ENCODE data around the gene SPECC1. TPM values are rescaled to one million over a fixed set of nuclear protein-coding genes. Genes with fewer than 3 reads are reported as not detected.

Gene SPECC1
- total and polyA plus RNA-seq, 2 donors (not counting 1 experiment from before 2014, with no cell fraction given): 13.4 to 30.9 TPM

GRCh38 chr17:20155258-20156195 is 146.4 kb downstream of the SPECC1 start:
- no peaks in the 10 kb centered on the region for H3K27me3 ChIP-seq (ENCODE audit: control insufficient read depth, insufficient read depth, low read length)
- TF ChIP-seq EZH2 (IDR thresholded peaks at IDR 0.05; ENCODE audit: low read length, missing control alignments): no peak
- TF ChIP-seq CTCF (conservative IDR thresholded peaks at IDR 0.05 in 1 of 2, IDR thresholded peaks at IDR 0.05 in 1 of 2; ENCODE audit: low read depth in 1 of 2, low read length in 2 of 2): no peak
- H3K9me3 ChIP-seq (ENCODE audit: control insufficient read depth, insufficient read depth, low read depth, low read length): no peaks in the 10 kb centered on the region
- H3K36me3 ChIP-seq (ENCODE audit: control insufficient read depth, insufficient read depth, low read length): no peaks in the 10 kb centered on the region
- DNase-seq (ENCODE audit: low read depth in 2 of 2): peak; percentile 90 to 99
- peak overlapping the region; percentile 75 for H3K4me2 ChIP-seq (ENCODE audit: extremely low read depth, insufficient read depth, low read length)
- H3K79me2 ChIP-seq (ENCODE audit: control insufficient read depth, insufficient read depth, low read length): no peaks in the 10 kb centered on the region
- H3K4me3 ChIP-seq (replicated peaks in 1 of 4; ENCODE audit: control extremely low read depth in 1 of 4, insufficient read depth in 1 of 4, low read depth in 3 of 4, low read length in 4 of 4): peak overlapping the region; percentile 56 to 75 (median 64)
- H3K9ac ChIP-seq (ENCODE audit: insufficient read depth, low read length): peak overlapping the region; percentile 57
- H3K27ac ChIP-seq (ENCODE audit: insufficient read depth, low read length): peak overlapping the region; percentile 30
- H3K4me1 ChIP-seq (ENCODE audit: control insufficient read depth, extremely low read depth, insufficient read depth, low read length): no peaks in the 10 kb centered on the region
- no peaks in the 10 kb centered on the region for H4K20me1 ChIP-seq (ENCODE audit: control insufficient read depth, extremely low read depth, insufficient read depth, low read length)
- H2AFZ ChIP-seq (ENCODE audit: low read length): peak overlapping the region; percentile 45

DNA sequence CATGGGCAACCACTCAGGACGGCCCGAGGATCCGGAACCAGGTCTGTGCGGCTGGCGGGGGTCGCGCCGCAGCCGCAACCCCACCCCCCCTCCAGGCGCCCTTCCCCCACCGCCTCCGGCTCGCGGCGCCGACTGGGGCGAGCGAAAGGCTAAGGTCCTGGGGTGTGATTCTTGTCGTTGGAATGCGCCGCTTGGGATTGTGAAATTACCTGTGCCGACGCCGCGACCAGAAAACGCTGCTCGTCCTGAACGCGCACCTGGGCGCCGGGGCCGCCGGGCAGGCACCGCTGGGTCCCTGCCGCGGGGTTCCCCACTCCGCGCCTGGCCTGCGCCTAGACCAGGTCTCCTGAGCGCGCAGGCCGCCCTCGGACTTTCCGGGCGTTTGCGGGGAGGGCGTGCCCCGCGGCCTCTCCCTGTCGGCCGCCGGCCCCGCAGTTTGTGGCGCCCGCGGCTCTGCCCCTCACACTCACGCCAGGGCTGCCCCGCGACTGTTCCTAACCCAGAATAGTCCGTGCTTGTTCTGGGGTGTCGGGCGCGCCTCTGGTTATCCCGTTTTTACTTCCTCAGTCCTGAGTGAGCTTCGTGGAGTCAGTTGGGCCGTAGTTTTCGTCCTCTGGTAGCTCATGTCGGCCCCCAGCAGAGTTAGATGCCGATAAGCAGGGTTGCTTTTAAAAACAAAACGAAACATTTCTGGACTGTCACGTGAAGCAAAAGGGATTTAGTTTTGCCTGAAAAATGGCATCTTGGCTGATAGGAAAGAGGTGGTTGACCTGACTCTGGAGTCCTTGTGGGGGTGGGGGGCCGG is 147.2 kb downstream of the SPECC1 start:
- TF ChIP-seq EZH2 (IDR thresholded peaks at IDR 0.05; ENCODE audit: low read length, missing control alignments): no peak
- no peak for TF ChIP-seq CTCF (conservative IDR thresholded peaks at IDR 0.05 in 1 of 2, IDR thresholded peaks at IDR 0.05 in 1 of 2; ENCODE audit: low read depth in 1 of 2, low read length in 2 of 2)
- Histone ChIP-seq H3K27me3 (ENCODE audit: control insufficient read depth, insufficient read depth, low read length) (no peaks in the 10 kb centered on the region), H3K4me1 (ENCODE audit: control insufficient read depth, extremely low read depth, insufficient read depth, low read length) (no peaks in the 10 kb centered on the region), H3K9ac (ENCODE audit: insufficient read depth, low read length) (peak overlapping the region; percentile 62), H3K9me3 (ENCODE audit: control insufficient read depth, insufficient read depth, low read depth, low read length) (no peaks in the 10 kb centered on the region), H4K20me1 (ENCODE audit: control insufficient read depth, extremely low read depth, insufficient read depth, low read length) (no peaks in the 10 kb centered on the region), H3K4me2 (ENCODE audit: extremely low read depth, insufficient read depth, low read length) (peak overlapping the region; percentile 89), H3K27ac (ENCODE audit: insufficient read depth, low read length) (peak overlapping the region; percentile 30), H3K4me3 (replicated peaks in 1 of 4; ENCODE audit: control extremely low read depth in 1 of 4, insufficient read depth in 1 of 4, low read depth in 3 of 4, low read length in 4 of 4) (peak overlapping the region; percentile 61 to 75 (median 68)), H2AFZ (ENCODE audit: low read length) (peak overlapping the region; percentile 57), H3K36me3 (ENCODE audit: control insufficient read depth, insufficient read depth, low read length) (no peaks in the 10 kb centered on the region), H3K79me2 (ENCODE audit: control insufficient read depth, insufficient read depth, low read length) (no peaks in the 10 kb centered on the region)
- DNase-seq (ENCODE audit: low read depth in 2 of 2): peak; percentile 31 to 49

DNA sequence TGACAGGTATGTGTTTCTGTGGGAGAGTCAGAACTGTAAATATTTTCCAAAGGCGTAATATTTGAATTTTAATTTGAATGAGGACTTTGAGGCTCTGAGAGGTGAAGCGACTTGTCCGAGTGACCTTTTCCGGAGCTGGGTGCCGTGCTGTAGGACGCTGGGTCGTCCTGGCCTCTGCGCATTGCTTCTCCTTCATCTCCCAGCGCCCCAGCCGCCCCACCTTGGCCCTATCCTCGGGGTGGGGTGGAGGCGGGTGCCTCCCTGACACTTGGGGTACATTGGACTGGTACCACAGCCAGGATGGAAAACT is 147.8 kb downstream of the SPECC1 start:
- no peak for DNase-seq (ENCODE audit: low read depth in 2 of 2)
- peak overlapping the region; percentile 57 for H2AFZ ChIP-seq (ENCODE audit: low read length)
- H3K79me2 ChIP-seq (ENCODE audit: control insufficient read depth, insufficient read depth, low read length): no peaks in the 10 kb centered on the region
- H3K27me3 ChIP-seq (ENCODE audit: control insufficient read depth, insufficient read depth, low read length): no peaks in the 10 kb centered on the region
- no peak overlapping the region for H3K9ac ChIP-seq (ENCODE audit: insufficient read depth, low read length)
- H3K36me3 ChIP-seq (ENCODE audit: control insufficient read depth, insufficient read depth, low read length): no peaks in the 10 kb centered on the region
- peak overlapping the region; percentile 89 for H3K4me2 ChIP-seq (ENCODE audit: extremely low read depth, insufficient read depth, low read length)
- no peaks in the 10 kb centered on the region for H4K20me1 ChIP-seq (ENCODE audit: control insufficient read depth, extremely low read depth, insufficient read depth, low read length)
- H3K9me3 ChIP-seq (ENCODE audit: control insufficient read depth, insufficient read depth, low read depth, low read length): no peaks in the 10 kb centered on the region
- TF ChIP-seq EZH2 (IDR thresholded peaks at IDR 0.05; ENCODE audit: low read length, missing control alignments) (no peak), CTCF (conservative IDR thresholded peaks at IDR 0.05 in 1 of 2, IDR thresholded peaks at IDR 0.05 in 1 of 2; ENCODE audit: low read depth in 1 of 2, low read length in 2 of 2) (no peak)
- no peaks in the 10 kb centered on the region for H3K4me1 ChIP-seq (ENCODE audit: control insufficient read depth, extremely low read depth, insufficient read depth, low read length)
- H3K4me3 ChIP-seq (replicated peaks in 1 of 4; ENCODE audit: control extremely low read depth in 1 of 4, insufficient read depth in 1 of 4, low read depth in 3 of 4, low read length in 4 of 4): peak overlapping the region; percentile 61 to 75 (median 68)
- no peak overlapping the region for H3K27ac ChIP-seq (ENCODE audit: insufficient read depth, low read length)

Measured in fibroblast of lung (primary cell).